ENCODE measurements around the gene IGFN1. TPM values are rescaled to one million over a fixed set of nuclear protein-coding genes. Genes with fewer than 3 reads are reported as not detected.

The IGFN1 gene
- total and polyA plus RNA-seq, 9 of the 15 experiments (the other 6 are each of a cell fraction or from before 2014, with no cell fraction given): 0.04 TPM; not detected in 8

- ChIA-PET POLR2A (interaction anchor here (0.9 kb wide), 1 partner anchor 31 kb away, joined by 3 read pairs; no protein-coding TSS in a partner anchor), CTCF (ENCODE audit: low intra/inter-chr PET ratio) (no interaction called here)
- no peaks in the 10 kb centered on the region for H3K79me2 ChIP-seq (ENCODE audit: control insufficient read depth, insufficient read depth, low read length)
- peaks cover 0 to 3% of the 10 kb centered on the region in 2 experiments; a peak in 1 of 5 replicates for H3K4me1 ChIP-seq (replicated peaks in 1 of 2; ENCODE audit: control insufficient read depth in 2 of 2, insufficient read depth in 2 of 2, low read length in 2 of 2)
- no peaks in the 10 kb centered on the region for H3K36me3 ChIP-seq (ENCODE audit: control insufficient read depth, insufficient read depth, low read length)
- no TSS peak for BruUV-seq (replicated peaks)
- peaks cover 3% of the 10 kb centered on the region for H3K9me1 ChIP-seq (ENCODE audit: control insufficient read depth, insufficient read depth, low read length)
- no peak overlapping the region for H3K9ac ChIP-seq (ENCODE audit: insufficient read depth in 1 of 2, low read depth in 2 of 2, low read length in 2 of 2)
- 0% methylated on average over 3 of the region's 3 CpGs for WGBS (ENCODE audit: insufficient coverage, low coverage, missing lambda C conversion rate)
- no peak overlapping the region for H3K4me3 ChIP-seq
- no peak overlapping the region for H3K27ac ChIP-seq (ENCODE audit: extremely low read depth, low read depth, low read length)
- DNase-seq (ENCODE audit: extremely low read depth in 1 of 4, low spot score in 3 of 4) (no peak), ATAC-seq (no peak), FAIRE-seq (no peak)
- H3K9me3 ChIP-seq (replicated peaks; ENCODE audit: control insufficient read depth, insufficient read depth, low read depth, low read length): no peaks in the 10 kb centered on the region
- TF ChIP-seq ZBTB11 (CRISPR knock-in tag; IDR thresholded peaks at IDR 0.05) (no peak), SMAD4 (CRISPR knock-in tag; conservative IDR thresholded peaks at IDR 0.05) (no peak), NONO (IDR thresholded peaks at IDR 0.05; ENCODE audit: low read depth in 2 of 2, low read length in 1 of 2) (no peak), CEBPG (CRISPR knock-in tag; IDR thresholded peaks at IDR 0.05) (no peak), CEBPG (tag; conservative IDR thresholded peaks at IDR 0.05 in 1 of 2, IDR thresholded peaks at IDR 0.05 in 1 of 2) (no peak), MCM5 (IDR thresholded peaks at IDR 0.05; ENCODE audit: low read depth) (no peak), GTF2E2 (tag; IDR thresholded peaks at IDR 0.05) (no peak)
- no peak overlapping the region for H2AFZ ChIP-seq (ENCODE audit: low read depth, low read length)
- intact Hi-C loops (cut with micrococcal nuclease): loop anchor here (10.0 kb wide), 1 partner anchor 98 kb away; no protein-coding TSS in a partner anchor
- in situ Hi-C loops (cut with MboI): no loop called here
- H4K20me1 ChIP-seq (replicated peaks; ENCODE audit: control insufficient read depth, insufficient read depth, low read length): no peaks in the 10 kb centered on the region
- peaks cover 37 to 62% of the 10 kb centered on the region in 2 experiments for H3K27me3 ChIP-seq (ENCODE audit: control insufficient read depth in 2 of 2, insufficient read depth in 2 of 2, low read length in 2 of 2)
- H3K4me2 ChIP-seq (ENCODE audit: insufficient read depth, low read length): no peak overlapping the region
These were observed 7.4 kb upstream of the IGFN1 start for GRCh38 chr1:201183209-201183608.

Measured in K562 (cell line).